Measurements from ENCODE around the gene PAIP2. TPM values are rescaled to one million over a fixed set of nuclear protein-coding genes. Genes with fewer than 3 reads are reported as not detected.
A peak's percentile ranks its signal among the peaks of the same experiment; 100 is the strongest.
"Not testable (repeated sequence)": the region's sequence is repeated elsewhere in the genome, so short reads cannot be mapped to it uniquely, and the experiment has no call there.

Gene PAIP2
- total RNA-seq, 2 donors from 2014 or later: 102 to 157 TPM

- no peaks in the 10 kb centered on the region for H3K9me3 Mint-ChIP-seq
- no peak for ATAC-seq (replicated peaks)
- H3K27ac Mint-ChIP-seq: no peak overlapping the region
- H3K4me1 Mint-ChIP-seq: peaks cover 18% of the 10 kb centered on the region
- H3K36me3 Mint-ChIP-seq (ENCODE audit: low read depth): peaks cover 81% of the 10 kb centered on the region
- H3K4me3 Mint-ChIP-seq: no peak overlapping the region
- no peaks in the 10 kb centered on the region for H3K27me3 Mint-ChIP-seq
Measured at GRCh38 chr5:139354186-139354585, 12.5 kb downstream of the PAIP2 start.

DNA sequence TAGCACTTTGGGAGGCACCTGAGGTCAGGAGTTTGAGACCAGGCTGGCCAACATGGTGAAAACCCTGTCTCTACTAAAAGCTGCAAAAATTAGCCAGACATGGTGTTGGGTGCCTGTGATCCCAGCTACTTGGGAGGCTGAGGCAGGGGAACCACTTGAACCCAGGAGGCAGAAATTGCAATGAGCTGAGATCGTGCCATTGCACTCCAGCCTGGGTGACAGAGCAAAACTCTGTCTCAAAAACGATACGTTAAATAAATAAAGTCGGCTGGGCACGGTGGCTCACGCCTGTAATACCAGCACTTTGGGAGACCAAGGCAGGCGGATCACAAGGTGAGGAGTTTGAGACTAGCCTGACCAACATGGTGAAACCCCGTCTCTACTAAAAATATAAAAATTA lies 14.2 kb downstream of the PAIP2 start:
- H3K9me3 Mint-ChIP-seq; H3K27ac Mint-ChIP-seq; ATAC-seq (replicated peaks); H3K4me3 Mint-ChIP-seq; H3K27me3 Mint-ChIP-seq: not testable (repeated sequence)
- H3K4me1 Mint-ChIP-seq: peaks cover 18% of the 10 kb centered on the region
- H3K36me3 Mint-ChIP-seq (ENCODE audit: low read depth): peaks cover 85% of the 10 kb centered on the region

GRCh38 chr5:139358064-139358463 lies 16.4 kb downstream of the PAIP2 start:
- peaks cover 18% of the 10 kb centered on the region for H3K4me1 Mint-ChIP-seq
- peaks cover 84% of the 10 kb centered on the region for H3K36me3 Mint-ChIP-seq (ENCODE audit: low read depth)
- ATAC-seq (replicated peaks): no peak
- H3K27ac Mint-ChIP-seq: no peak overlapping the region
- H3K4me3 Mint-ChIP-seq: no peak overlapping the region
- H3K27me3 Mint-ChIP-seq: no peaks in the 10 kb centered on the region
- H3K9me3 Mint-ChIP-seq: no peaks in the 10 kb centered on the region

DNA sequence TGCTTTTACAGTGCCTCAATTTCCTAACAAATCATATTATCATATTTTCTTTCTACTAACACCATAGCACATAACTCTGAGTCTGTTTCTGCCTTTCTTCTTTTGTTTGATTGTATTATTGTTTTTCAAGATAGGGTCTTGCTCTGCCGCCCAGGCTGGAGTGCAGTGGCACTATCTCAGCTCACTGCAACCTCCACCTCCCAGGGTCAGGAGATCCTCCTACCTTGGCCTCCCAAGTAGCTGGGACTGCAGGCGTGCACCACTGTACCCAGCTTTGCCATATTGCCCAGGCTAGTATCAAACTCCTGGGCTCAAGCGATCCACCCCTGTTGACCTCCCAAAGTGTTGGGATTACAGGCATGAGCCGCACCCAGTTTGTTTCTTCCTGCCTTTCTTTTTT lies 18.7 kb downstream of the PAIP2 start:
- H3K27ac Mint-ChIP-seq: no peak overlapping the region
- ATAC-seq (replicated peaks): no peak
- peaks cover 13% of the 10 kb centered on the region for H3K4me1 Mint-ChIP-seq
- no peaks in the 10 kb centered on the region for H3K27me3 Mint-ChIP-seq
- peaks cover 88% of the 10 kb centered on the region for H3K36me3 Mint-ChIP-seq (ENCODE audit: low read depth)
- H3K4me3 Mint-ChIP-seq: no peak overlapping the region
- no peaks in the 10 kb centered on the region for H3K9me3 Mint-ChIP-seq

- peaks cover 13% of the 10 kb centered on the region for H3K4me1 Mint-ChIP-seq
- peak; percentile 26 for ATAC-seq (replicated peaks)
Measured at GRCh38 chr5:139361835-139362429, 20.3 kb downstream of the PAIP2 start.

DNA sequence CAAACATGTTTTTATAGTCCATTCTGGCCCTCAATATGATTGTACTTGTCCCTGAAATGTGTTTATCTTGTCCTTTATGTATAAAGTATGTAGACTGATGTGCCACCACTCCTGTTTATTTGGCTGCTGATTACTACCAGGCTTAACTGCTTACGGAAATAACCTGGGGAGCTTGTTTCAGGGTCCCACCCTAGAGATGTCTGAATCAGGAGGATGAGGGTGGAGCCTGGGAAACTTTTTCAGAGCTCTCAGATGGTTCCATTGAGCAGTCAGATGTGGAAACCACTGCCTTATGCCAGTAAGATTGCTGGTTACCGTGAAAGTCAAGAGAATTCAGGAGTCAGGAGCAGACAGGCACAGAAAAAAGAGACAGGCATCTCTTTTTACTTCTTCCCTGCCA lies 22.3 kb downstream of the PAIP2 start:
- H3K9me3 Mint-ChIP-seq: no peaks in the 10 kb centered on the region
- no peak overlapping the region for H3K4me3 Mint-ChIP-seq
- no peak for ATAC-seq (replicated peaks)
- H3K36me3 Mint-ChIP-seq (ENCODE audit: low read depth): peaks cover 89% of the 10 kb centered on the region
- H3K27ac Mint-ChIP-seq: peak overlapping the region; percentile 63
- no peaks in the 10 kb centered on the region for H3K27me3 Mint-ChIP-seq
- H3K4me1 Mint-ChIP-seq: no peaks in the 10 kb centered on the region

More at GRCh38 chr5:139361835-139362429, 20.3 kb downstream of the PAIP2 start:
- H3K9me3 Mint-ChIP-seq: no peaks in the 10 kb centered on the region
- H3K27ac Mint-ChIP-seq: peak overlapping the region; percentile 33
- H3K27me3 Mint-ChIP-seq: no peaks in the 10 kb centered on the region
- no peak overlapping the region for H3K4me3 Mint-ChIP-seq
- peaks cover 88% of the 10 kb centered on the region for H3K36me3 Mint-ChIP-seq (ENCODE audit: low read depth)

- Mint-ChIP-seq H3K36me3 (ENCODE audit: low read depth) (peaks cover 90% of the 10 kb centered on the region), H3K4me1 (no peaks in the 10 kb centered on the region), H3K27me3 (no peaks in the 10 kb centered on the region), H3K9me3 (no peaks in the 10 kb centered on the region), H3K4me3 (no peak overlapping the region), H3K27ac (peak overlapping the region; percentile 63)
- ATAC-seq (replicated peaks): no peak
Measured at GRCh38 chr5:139364466-139364865, 22.8 kb downstream of the PAIP2 start.

DNA sequence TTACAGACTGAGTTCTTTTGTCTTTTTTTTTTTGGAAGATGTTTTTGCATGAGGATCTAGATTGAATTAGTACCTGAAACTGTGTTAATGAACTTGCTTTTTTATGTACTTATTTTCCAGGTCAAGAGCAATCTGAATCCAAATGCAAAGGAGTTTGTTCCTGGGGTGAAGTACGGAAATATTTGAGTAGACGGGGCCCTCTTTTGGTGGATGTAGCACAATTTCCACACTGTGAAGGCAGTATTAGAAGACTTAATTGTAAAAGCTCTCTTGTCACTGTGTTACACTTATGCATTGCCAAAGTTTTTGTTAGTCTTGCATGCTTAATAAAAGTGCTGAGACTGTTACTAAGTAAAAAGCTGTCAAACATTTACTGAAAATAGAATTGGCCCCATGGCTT lies 27.0 kb downstream of the PAIP2 start:
- Mint-ChIP-seq H3K4me3 (no peak overlapping the region), H3K9me3 (no peaks in the 10 kb centered on the region), H3K27me3 (no peaks in the 10 kb centered on the region), H3K27ac (no peak overlapping the region), H3K4me1 (peaks cover 12% of the 10 kb centered on the region), H3K36me3 (ENCODE audit: low read depth) (peaks cover 92% of the 10 kb centered on the region)
- no peak for ATAC-seq (replicated peaks)

DNA sequence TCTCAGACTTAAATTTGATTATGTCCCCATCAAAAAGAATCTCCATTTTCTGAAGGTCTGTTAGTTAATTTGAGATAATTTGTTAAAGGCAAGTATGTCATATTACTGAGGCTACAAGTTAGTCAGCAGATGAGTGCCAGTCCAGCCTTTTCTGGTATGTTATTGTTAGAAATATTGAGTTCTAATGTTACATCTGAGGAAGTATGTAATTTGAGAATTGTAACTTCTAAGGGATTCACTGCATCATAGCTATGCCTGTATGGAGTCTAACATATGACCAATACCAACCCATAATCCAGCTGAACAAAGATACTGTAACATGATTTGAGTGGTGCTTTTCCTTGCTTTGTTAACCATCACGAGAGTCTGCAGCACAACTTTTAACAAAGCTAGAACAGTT lies 27.5 kb downstream of the PAIP2 start:
- H3K27me3 Mint-ChIP-seq: no peaks in the 10 kb centered on the region
- H3K9me3 Mint-ChIP-seq: no peaks in the 10 kb centered on the region
- ATAC-seq (replicated peaks): no peak
- no peak overlapping the region for H3K4me3 Mint-ChIP-seq
- H3K36me3 Mint-ChIP-seq (ENCODE audit: low read depth): peaks cover 92% of the 10 kb centered on the region
- H3K27ac Mint-ChIP-seq: no peak overlapping the region
- peaks cover 12% of the 10 kb centered on the region for H3K4me1 Mint-ChIP-seq

DNA sequence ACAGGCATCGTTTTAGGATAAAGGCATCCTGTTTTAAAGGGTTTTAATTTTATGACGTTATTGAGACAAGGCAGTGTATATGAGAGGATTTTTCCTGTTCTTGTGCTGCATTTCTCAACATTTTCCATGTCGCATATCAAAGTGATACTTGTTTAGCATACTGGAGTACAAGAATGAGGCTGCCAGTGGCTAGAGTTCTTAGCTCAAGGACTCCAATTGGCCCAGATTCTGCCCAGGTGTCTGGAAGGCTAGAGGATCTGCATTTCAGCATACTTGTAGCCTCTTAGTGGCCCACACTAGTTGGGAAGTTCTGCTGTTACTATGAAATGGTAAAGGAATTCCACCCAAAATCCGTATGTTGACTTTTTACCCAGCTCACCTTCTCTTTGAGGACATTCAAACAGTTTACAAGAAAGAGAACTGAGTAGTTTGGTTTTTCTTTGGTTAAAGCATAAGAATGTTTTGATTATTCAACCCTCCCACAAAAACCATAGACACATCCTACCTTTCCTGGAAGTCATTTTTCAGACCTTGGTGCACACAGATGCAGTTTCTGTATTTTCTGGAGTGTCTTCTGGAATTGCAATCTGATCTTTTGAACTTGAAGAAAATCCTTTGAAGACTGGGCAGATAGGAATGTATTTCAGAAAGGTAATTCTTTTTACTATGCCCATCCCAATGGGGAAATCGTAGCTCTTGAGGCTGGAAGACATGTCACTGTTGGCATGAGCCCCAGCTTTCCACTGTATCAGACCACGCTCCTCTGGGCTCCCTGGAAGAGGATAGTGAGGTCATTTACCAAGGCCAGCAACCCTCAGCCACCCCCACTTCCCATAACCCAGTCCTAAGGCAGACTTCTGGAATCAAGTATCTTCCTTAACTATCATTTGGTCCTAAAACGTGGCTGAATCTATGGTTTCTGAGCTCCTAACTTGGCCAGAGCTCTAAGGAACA lies 30.1 kb downstream of the PAIP2 start:
- Mint-ChIP-seq H3K27ac (peak overlapping the region; percentile 69), H3K27me3 (no peaks in the 10 kb centered on the region), H3K4me3 (peak overlapping the region; percentile 30), H3K36me3 (ENCODE audit: low read depth) (peaks cover 66% of the 10 kb centered on the region), H3K9me3 (no peaks in the 10 kb centered on the region), H3K4me1 (peaks cover 12% of the 10 kb centered on the region)
- peak; percentile 73 for ATAC-seq (replicated peaks)

GRCh38 chr5:139374909-139375308 lies 33.3 kb downstream of the PAIP2 start:
- Mint-ChIP-seq H3K27ac (no peak overlapping the region), H3K27me3 (no peaks in the 10 kb centered on the region), H3K4me3 (no peak overlapping the region), H3K9me3 (no peaks in the 10 kb centered on the region), H3K36me3 (ENCODE audit: low read depth) (peaks cover 37% of the 10 kb centered on the region), H3K4me1 (peaks cover 12% of the 10 kb centered on the region)
- peak; percentile 6 for ATAC-seq (replicated peaks)

GRCh38 chr5:139376364-139376763 lies 34.7 kb downstream of the PAIP2 start:
- Mint-ChIP-seq H3K27me3 (no peaks in the 10 kb centered on the region), H3K9me3 (no peaks in the 10 kb centered on the region), H3K36me3 (ENCODE audit: low read depth) (peaks cover 26% of the 10 kb centered on the region), H3K27ac (no peak overlapping the region), H3K4me1 (peaks cover 8% of the 10 kb centered on the region), H3K4me3 (no peak overlapping the region)
- no peak for ATAC-seq (replicated peaks)

DNA sequence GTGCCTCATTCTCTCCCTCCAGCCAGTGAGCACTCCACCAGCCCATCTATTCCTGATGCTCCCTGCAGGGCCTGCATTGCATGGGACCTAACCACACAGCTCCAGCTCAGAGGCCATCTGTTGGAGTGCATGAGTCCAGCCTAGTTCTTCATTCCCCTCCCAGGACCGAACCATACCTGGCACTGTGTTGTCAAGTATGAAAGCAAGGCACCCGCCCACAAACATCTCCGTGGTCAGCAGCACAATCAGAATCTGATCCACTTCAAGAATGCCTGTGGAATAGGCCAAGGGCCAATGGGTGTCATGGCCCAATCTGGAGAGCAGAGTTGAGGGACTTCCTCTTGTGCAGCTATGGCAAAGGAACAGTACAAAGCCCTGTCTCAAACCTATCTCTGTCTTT lies 35.6 kb downstream of the PAIP2 start:
- Mint-ChIP-seq H3K27ac (peak overlapping the region; percentile 59), H3K36me3 (ENCODE audit: low read depth) (peaks cover 18% of the 10 kb centered on the region), H3K4me3 (no peak overlapping the region), H3K9me3 (no peaks in the 10 kb centered on the region), H3K27me3 (no peaks in the 10 kb centered on the region), H3K4me1 (peaks cover 1% of the 10 kb centered on the region)
- peak; percentile 19 for ATAC-seq (replicated peaks)

GRCh38 chr5:139378101-139378825 lies 36.6 kb downstream of the PAIP2 start:
- H3K27ac Mint-ChIP-seq: no peak overlapping the region
- ATAC-seq (replicated peaks): no peak
- H3K4me1 Mint-ChIP-seq: no peaks in the 10 kb centered on the region
- H3K9me3 Mint-ChIP-seq: no peaks in the 10 kb centered on the region
- peaks cover 9% of the 10 kb centered on the region for H3K36me3 Mint-ChIP-seq (ENCODE audit: low read depth)
- H3K27me3 Mint-ChIP-seq: no peaks in the 10 kb centered on the region
- H3K4me3 Mint-ChIP-seq: no peak overlapping the region

All from activated T-helper 17 cell treated with anti-CD3 and anti-CD28 coated beads, Interleukin-2, amount 50 U/mL, for 72 hours (primary cell).